CD8-positive, alpha-beta memory T cell (primary cell): ENCODE results near the gene OLFM2. TPM values are rescaled to one million over a fixed set of nuclear protein-coding genes. Genes with fewer than 3 reads are reported as not detected.

Source experiments
- CTCF ChIA-PET: fragments of 350-600 bp; sonication (Branson Sonifier 250); formaldehyde crosslinking; loops from one replicate; lab custom pipeline; 2021; ENCODE audit warnings: antibody characterized with exemption; lab: Charles Lee
- POLR2A ChIA-PET: fragments of 350-600 bp; sonication (Branson Sonifier 250); formaldehyde crosslinking; loops from one replicate; lab custom pipeline; 2021; ENCODE audit warnings: antibody characterized with exemption; lab: Charles Lee
- DNase-seq, 5 donors: peaks; one replicate each; pipeline versions ENCODE4 v3.0.0 to v3.0.0-alpha.2; 2020 to 2022; ENCODE audit warnings: mixed read lengths in 1 of 5
- H3K27ac ChIP-seq: one replicate; pipeline ENCODE4 v1.7.0; 2013; ENCODE audit warnings: low read depth, mild to moderate bottlenecking, low read length, moderate library complexity
- H3K27me3 ChIP-seq: 2 replicates; pipeline ENCODE4 v1.7.0; 2013; ENCODE audit warnings: low read length, mild to moderate bottlenecking; ENCODE audit not compliant: insufficient read depth, poor library complexity, severe bottlenecking
- H3K36me3 ChIP-seq: 2 replicates; pipeline ENCODE4 v1.7.0; 2013; ENCODE audit warnings: mild to moderate bottlenecking, low read length, moderate library complexity; ENCODE audit not compliant: insufficient read depth
- H3K4me1 ChIP-seq: 2 replicates; pipeline ENCODE4 v1.7.0; 2013; ENCODE audit warnings: mild to moderate bottlenecking, low read length, moderate library complexity; ENCODE audit not compliant: insufficient read depth
- H3K4me3 ChIP-seq: 2 replicates; pipeline ENCODE4 v1.7.0; 2013; ENCODE audit warnings: mild to moderate bottlenecking, low read length
- H3K9me3 ChIP-seq: 2 replicates; pipeline ENCODE4 v1.7.0; 2013; ENCODE audit warnings: mild to moderate bottlenecking, low read length
- H3K27ac Mint-ChIP-seq, 8 donors: one replicate each; pipeline ENCODE4 v1.8.0; 2020 to 2021; ENCODE audit warnings: mixed read lengths in 8 of 8, mild to moderate bottlenecking in 6 of 8, inconsistent platforms in 3 of 8, moderate library complexity in 3 of 8
- H3K27me3 Mint-ChIP-seq, 2 donors: one replicate each; pipeline ENCODE4 v1.8.0; 2020 to 2021; ENCODE audit warnings: mixed read lengths in 2 of 2, mild to moderate bottlenecking in 1 of 2, moderate library complexity in 1 of 2
- H3K36me3 Mint-ChIP-seq, 3 donors: one replicate each; pipeline ENCODE4 v1.8.0; 2020 to 2021; ENCODE audit warnings: mixed read lengths in 3 of 3, inconsistent platforms in 1 of 3, mild to moderate bottlenecking in 1 of 3
- H3K4me1 Mint-ChIP-seq, 3 donors: one replicate each; pipeline ENCODE4 v1.8.0; 2020 to 2021; ENCODE audit warnings: mixed read lengths in 3 of 3, inconsistent platforms in 1 of 3, mild to moderate bottlenecking in 1 of 3
- H3K4me3 Mint-ChIP-seq, 7 donors: one replicate each; pipeline ENCODE4 v1.8.0; 2020 to 2021; ENCODE audit warnings: mixed read lengths in 7 of 7, mild to moderate bottlenecking in 6 of 7, moderate library complexity in 4 of 7, inconsistent platforms in 2 of 7
- H3K9me3 Mint-ChIP-seq, 5 donors: one replicate each; pipeline ENCODE4 v1.8.0; 2020 to 2022; ENCODE audit warnings: mixed read lengths in 5 of 5, mild to moderate bottlenecking in 3 of 5, moderate library complexity in 2 of 5, inconsistent platforms in 1 of 5
- polyA plus RNA-seq: library from polyadenylated mRNA; unstranded; fragments of 300-500 nt; fragmentation: Illumina TruSeq; gene quantifications from one replicate; pipeline ENCODE4 v1.2.3, GENCODE V29; 2021
- total RNA-seq, 2 experiments: library from RNA; stranded (reverse); gene quantifications; one replicate each; pipeline ENCODE4 v1.2.3, GENCODE V29; 2021

OLFM2 gene
- total and polyA plus RNA-seq, 3 experiments from 2014 or later = 0.40 to 4.6 (median 0.90) TPM

GRCh38 chr19:9967326-9967725 is 31.0 kb upstream of the OLFM2 start:
- peaks cover 26 to 42% of the 10 kb centered on the region in 2 donors for H3K27me3 Mint-ChIP-seq
- H3K27ac Mint-ChIP-seq = peak overlapping the region in 1 of 8 donors; percentile 43
- H3K4me3 Mint-ChIP-seq = no peak overlapping the region
- no peak for DNase-seq
- H3K36me3 ChIP-seq = no peaks in the 10 kb centered on the region
- CTCF ChIA-PET = no interaction called here
- peaks cover 4 to 12% (median 12%) of the 10 kb centered on the region in 3 donors for H3K4me1 Mint-ChIP-seq
- H3K36me3 Mint-ChIP-seq = peaks cover 0 to 7% (median 0%) of the 10 kb centered on the region in 3 donors
- H3K4me3 ChIP-seq = no peak overlapping the region
- POLR2A ChIA-PET = no interaction called here
- no peaks in the 10 kb centered on the region for H3K9me3 Mint-ChIP-seq
- H3K4me1 ChIP-seq = no peaks in the 10 kb centered on the region
- no peaks in the 10 kb centered on the region for H3K9me3 ChIP-seq
- H3K27me3 ChIP-seq = no peaks in the 10 kb centered on the region
- no peak overlapping the region for H3K27ac ChIP-seq

GRCh38 chr19:9966448-9966847 is 30.1 kb upstream of the OLFM2 start:
- no peak overlapping the region for H3K27ac ChIP-seq
- H3K36me3 Mint-ChIP-seq = peaks cover 0 to 8% (median 0%) of the 10 kb centered on the region in 3 donors
- H3K4me1 Mint-ChIP-seq = peaks cover 4% of the 10 kb centered on the region in 3 donors
- no peaks in the 10 kb centered on the region for H3K36me3 ChIP-seq
- peak overlapping the region in 1 of 8 donors; percentile 77 for H3K27ac Mint-ChIP-seq
- H3K4me1 ChIP-seq = no peaks in the 10 kb centered on the region
- peaks cover 28 to 44% of the 10 kb centered on the region in 2 donors for H3K27me3 Mint-ChIP-seq
- DNase-seq = no peak
- H3K9me3 ChIP-seq = no peaks in the 10 kb centered on the region
- H3K27me3 ChIP-seq = no peaks in the 10 kb centered on the region
- H3K4me3 ChIP-seq = no peak overlapping the region
- H3K4me3 Mint-ChIP-seq = no peak overlapping the region
- no peaks in the 10 kb centered on the region for H3K9me3 Mint-ChIP-seq
- ChIA-PET POLR2A (no interaction called here), CTCF (no interaction called here)

GRCh38 chr19:9966024-9966423 is 29.7 kb upstream of the OLFM2 start:
- H3K36me3 Mint-ChIP-seq = peaks cover 0 to 8% (median 0%) of the 10 kb centered on the region in 3 donors
- H3K27ac Mint-ChIP-seq = no peak overlapping the region
- no peaks in the 10 kb centered on the region for H3K9me3 Mint-ChIP-seq
- H3K4me3 Mint-ChIP-seq = no peak overlapping the region
- ChIA-PET POLR2A (no interaction called here), CTCF (no interaction called here)
- H3K36me3 ChIP-seq = no peaks in the 10 kb centered on the region
- peaks cover 0 to 4% (median 0%) of the 10 kb centered on the region in 3 donors for H3K4me1 Mint-ChIP-seq
- no peak overlapping the region for H3K27ac ChIP-seq
- DNase-seq = no peak
- H3K9me3 ChIP-seq = no peaks in the 10 kb centered on the region
- H3K27me3 Mint-ChIP-seq = peaks cover 26 to 46% of the 10 kb centered on the region in 2 donors
- H3K4me3 ChIP-seq = no peak overlapping the region
- H3K27me3 ChIP-seq = no peaks in the 10 kb centered on the region
- no peaks in the 10 kb centered on the region for H3K4me1 ChIP-seq

GRCh38 chr19:9962623-9963290 is 26.4 kb upstream of the OLFM2 start:
- H3K27ac Mint-ChIP-seq = no peak overlapping the region
- Histone ChIP-seq H3K9me3 (no peaks in the 10 kb centered on the region), H3K36me3 (no peaks in the 10 kb centered on the region), H3K27me3 (no peaks in the 10 kb centered on the region), H3K4me1 (no peaks in the 10 kb centered on the region), H3K4me3 (no peak overlapping the region), H3K27ac (no peak overlapping the region)
- no peaks in the 10 kb centered on the region for H3K9me3 Mint-ChIP-seq
- peaks cover 0 to 4% (median 0%) of the 10 kb centered on the region in 3 donors for H3K4me1 Mint-ChIP-seq
- CTCF ChIA-PET = no interaction called here
- H3K4me3 Mint-ChIP-seq = no peak overlapping the region
- H3K36me3 Mint-ChIP-seq = peaks cover 0 to 4% (median 0%) of the 10 kb centered on the region in 3 donors
- DNase-seq = no peak
- H3K27me3 Mint-ChIP-seq = peaks cover 26 to 38% of the 10 kb centered on the region in 2 donors
- POLR2A ChIA-PET = no interaction called here

GRCh38 chr19:9961103-9961502 is 24.8 kb upstream of the OLFM2 start:
- Histone ChIP-seq H3K4me1 (no peaks in the 10 kb centered on the region), H3K27me3 (no peaks in the 10 kb centered on the region), H3K36me3 (no peaks in the 10 kb centered on the region), H3K4me3 (no peak overlapping the region), H3K9me3 (no peaks in the 10 kb centered on the region), H3K27ac (no peak overlapping the region)
- no peak for DNase-seq
- CTCF ChIA-PET = interaction anchor here (1.3 to 1.6 kb wide), 2 partner anchors 39 to 66 kb away, joined by 3 to 7 read pairs; no protein-coding TSS in a partner anchor
- peaks cover 16 to 31% of the 10 kb centered on the region in 2 donors for H3K27me3 Mint-ChIP-seq
- H3K36me3 Mint-ChIP-seq = peaks cover 0 to 4% (median 0%) of the 10 kb centered on the region in 3 donors
- POLR2A ChIA-PET = no interaction called here
- no peak overlapping the region for H3K27ac Mint-ChIP-seq
- H3K4me1 Mint-ChIP-seq = no peaks in the 10 kb centered on the region
- H3K9me3 Mint-ChIP-seq = no peaks in the 10 kb centered on the region
- H3K4me3 Mint-ChIP-seq = no peak overlapping the region

- Histone ChIP-seq H3K27me3 (no peaks in the 10 kb centered on the region), H3K9me3 (no peaks in the 10 kb centered on the region), H3K4me1 (no peaks in the 10 kb centered on the region), H3K27ac (no peak overlapping the region), H3K36me3 (no peaks in the 10 kb centered on the region), H3K4me3 (no peak overlapping the region)
- no peaks in the 10 kb centered on the region for H3K9me3 Mint-ChIP-seq
- no peaks in the 10 kb centered on the region for H3K4me1 Mint-ChIP-seq
- peaks cover 0 to 4% (median 0%) of the 10 kb centered on the region in 3 donors for H3K36me3 Mint-ChIP-seq
- no peak overlapping the region for H3K4me3 Mint-ChIP-seq
- H3K27me3 Mint-ChIP-seq = peaks cover 6 to 32% of the 10 kb centered on the region in 2 donors
- ChIA-PET POLR2A (no interaction called here), CTCF (no interaction called here)
- H3K27ac Mint-ChIP-seq = no peak overlapping the region
- DNase-seq = no peak
These were observed 22.1 kb upstream of the OLFM2 start for GRCh38 chr19:9958379-9958821.

- H3K4me3 ChIP-seq = no peak overlapping the region
- H3K27ac ChIP-seq = no peak overlapping the region
- POLR2A ChIA-PET = no interaction called here
- Mint-ChIP-seq H3K4me3 (no peak overlapping the region), H3K9me3 (no peaks in the 10 kb centered on the region), H3K27ac (no peak overlapping the region), H3K4me1 (no peaks in the 10 kb centered on the region), H3K36me3 (no peaks in the 10 kb centered on the region), H3K27me3 (peaks cover 6 to 30% of the 10 kb centered on the region in 2 donors)
- CTCF ChIA-PET = no interaction called here
- H3K9me3 ChIP-seq = no peaks in the 10 kb centered on the region
- no peaks in the 10 kb centered on the region for H3K36me3 ChIP-seq
- H3K4me1 ChIP-seq = no peaks in the 10 kb centered on the region
- no peak for DNase-seq
- H3K27me3 ChIP-seq = no peaks in the 10 kb centered on the region
These were observed 20.6 kb upstream of the OLFM2 start for GRCh38 chr19:9956956-9957355.

GRCh38 chr19:9953802-9954542 is 17.7 kb upstream of the OLFM2 start:
- no peak overlapping the region for H3K4me3 ChIP-seq
- H3K36me3 ChIP-seq = no peaks in the 10 kb centered on the region
- CTCF ChIA-PET = no interaction called here
- Mint-ChIP-seq H3K36me3 (no peaks in the 10 kb centered on the region), H3K27me3 (peaks cover 9 to 29% of the 10 kb centered on the region in 2 donors), H3K4me3 (no peak overlapping the region), H3K27ac (peak overlapping the region in 3 of 8 donors; percentile 33 to 79 (median 60)), H3K9me3 (no peaks in the 10 kb centered on the region), H3K4me1 (no peaks in the 10 kb centered on the region)
- no peak for DNase-seq
- no peaks in the 10 kb centered on the region for H3K9me3 ChIP-seq
- no peak overlapping the region for H3K27ac ChIP-seq
- no peaks in the 10 kb centered on the region for H3K4me1 ChIP-seq
- POLR2A ChIA-PET = no interaction called here
- H3K27me3 ChIP-seq = no peaks in the 10 kb centered on the region
